ENCODE measurements around the gene KIF26B.

The KIF26B gene

GRCh38 chr1:245469006-245469405 is 314.2 kb downstream of the KIF26B start:
- Histone ChIP-seq H3K9me3 (ENCODE audit: insufficient read depth, low read length) (no peaks in the 10 kb centered on the region), H3K27me3 (ENCODE audit: insufficient read depth, insufficient read length) (no peaks in the 10 kb centered on the region), H3K36me3 (ENCODE audit: insufficient read depth, insufficient read length, low read length) (no peaks in the 10 kb centered on the region), H3K9ac (ENCODE audit: insufficient read length, low read depth) (no peak overlapping the region), H3K4me1 (ENCODE audit: insufficient read depth, insufficient read length) (peaks cover 2% of the 10 kb centered on the region), H3K4me3 (ENCODE audit: insufficient read length, low read depth) (no peak overlapping the region)
- DNase-seq (ENCODE audit: low read depth, low spot score): no peak
- TF ChIP-seq YY1 (IDR thresholded peaks at IDR 0.05; ENCODE audit: insufficient read depth, insufficient read length) (no peak), SUZ12 (IDR thresholded peaks at IDR 0.05; ENCODE audit: extremely low read depth, insufficient read depth, insufficient read length) (no peak), ZNF274 (IDR thresholded peaks at IDR 0.05; ENCODE audit: low read depth, low read length) (no peak)

- TF ChIP-seq ZNF274 (IDR thresholded peaks at IDR 0.05; ENCODE audit: low read depth, low read length) (no peak), SUZ12 (IDR thresholded peaks at IDR 0.05; ENCODE audit: extremely low read depth, insufficient read depth, insufficient read length) (no peak), YY1 (IDR thresholded peaks at IDR 0.05; ENCODE audit: insufficient read depth, insufficient read length) (no peak)
- Histone ChIP-seq H3K9me3 (ENCODE audit: insufficient read depth, low read length) (no peaks in the 10 kb centered on the region), H3K4me3 (ENCODE audit: insufficient read length, low read depth) (no peak overlapping the region), H3K36me3 (ENCODE audit: insufficient read depth, insufficient read length, low read length) (no peaks in the 10 kb centered on the region), H3K27me3 (ENCODE audit: insufficient read depth, insufficient read length) (no peaks in the 10 kb centered on the region), H3K4me1 (ENCODE audit: insufficient read depth, insufficient read length) (no peaks in the 10 kb centered on the region), H3K9ac (ENCODE audit: insufficient read length, low read depth) (no peak overlapping the region)
- no peak for DNase-seq (ENCODE audit: low read depth, low spot score)
Observed at GRCh38 chr1:245469734-245470133, 314.9 kb downstream of the KIF26B start.

GRCh38 chr1:245475126-245475525 is 320.3 kb downstream of the KIF26B start:
- no peaks in the 10 kb centered on the region for H3K9me3 ChIP-seq (ENCODE audit: insufficient read depth, low read length)
- no peak for DNase-seq (ENCODE audit: low read depth, low spot score)

GRCh38 chr1:245475961-245476516 is 321.3 kb downstream of the KIF26B start:
- H3K9ac ChIP-seq (ENCODE audit: insufficient read length, low read depth): no peak overlapping the region
- no peaks in the 10 kb centered on the region for H3K9me3 ChIP-seq (ENCODE audit: insufficient read depth, low read length)
- DNase-seq (ENCODE audit: low read depth, low spot score): no peak
- TF ChIP-seq YY1 (IDR thresholded peaks at IDR 0.05; ENCODE audit: insufficient read depth, insufficient read length): no peak
- no peak for TF ChIP-seq SUZ12 (IDR thresholded peaks at IDR 0.05; ENCODE audit: extremely low read depth, insufficient read depth, insufficient read length)
- no peak for TF ChIP-seq ZNF274 (IDR thresholded peaks at IDR 0.05; ENCODE audit: low read depth, low read length)
- no peak overlapping the region for H3K4me3 ChIP-seq (ENCODE audit: insufficient read length, low read depth)
- no peaks in the 10 kb centered on the region for H3K27me3 ChIP-seq (ENCODE audit: insufficient read depth, insufficient read length)
- no peaks in the 10 kb centered on the region for H3K4me1 ChIP-seq (ENCODE audit: insufficient read depth, insufficient read length)
- no peaks in the 10 kb centered on the region for H3K36me3 ChIP-seq (ENCODE audit: insufficient read depth, insufficient read length, low read length)

More at GRCh38 chr1:245475126-245475525, 320.3 kb downstream of the KIF26B start:
- H3K4me3 ChIP-seq (ENCODE audit: insufficient read length, low read depth): no peak overlapping the region
- H3K27me3 ChIP-seq (ENCODE audit: insufficient read depth, insufficient read length): no peaks in the 10 kb centered on the region
- no peaks in the 10 kb centered on the region for H3K36me3 ChIP-seq (ENCODE audit: insufficient read depth, insufficient read length, low read length)
- H3K9ac ChIP-seq (ENCODE audit: insufficient read length, low read depth): no peak overlapping the region
- no peaks in the 10 kb centered on the region for H3K4me1 ChIP-seq (ENCODE audit: insufficient read depth, insufficient read length)
- TF ChIP-seq SUZ12 (IDR thresholded peaks at IDR 0.05; ENCODE audit: extremely low read depth, insufficient read depth, insufficient read length) (no peak), ZNF274 (IDR thresholded peaks at IDR 0.05; ENCODE audit: low read depth, low read length) (no peak), YY1 (IDR thresholded peaks at IDR 0.05; ENCODE audit: insufficient read depth, insufficient read length) (no peak)

GRCh38 chr1:245477941-245478340 is 323.2 kb downstream of the KIF26B start:
- Histone ChIP-seq H3K4me3 (ENCODE audit: insufficient read length, low read depth) (no peak overlapping the region), H3K9ac (ENCODE audit: insufficient read length, low read depth) (no peak overlapping the region), H3K36me3 (ENCODE audit: insufficient read depth, insufficient read length, low read length) (no peaks in the 10 kb centered on the region), H3K4me1 (ENCODE audit: insufficient read depth, insufficient read length) (peaks cover under 1% of the 10 kb centered on the region), H3K27me3 (ENCODE audit: insufficient read depth, insufficient read length) (no peaks in the 10 kb centered on the region), H3K9me3 (ENCODE audit: insufficient read depth, low read length) (no peaks in the 10 kb centered on the region)
- DNase-seq (ENCODE audit: low read depth, low spot score): no peak
- no peak for TF ChIP-seq YY1 (IDR thresholded peaks at IDR 0.05; ENCODE audit: insufficient read depth, insufficient read length)
- TF ChIP-seq ZNF274 (IDR thresholded peaks at IDR 0.05; ENCODE audit: low read depth, low read length): no peak
- TF ChIP-seq SUZ12 (IDR thresholded peaks at IDR 0.05; ENCODE audit: extremely low read depth, insufficient read depth, insufficient read length): no peak

- no peaks in the 10 kb centered on the region for H3K27me3 ChIP-seq (ENCODE audit: insufficient read depth, insufficient read length)
- no peaks in the 10 kb centered on the region for H3K36me3 ChIP-seq (ENCODE audit: insufficient read depth, insufficient read length, low read length)
- TF ChIP-seq SUZ12 (IDR thresholded peaks at IDR 0.05; ENCODE audit: extremely low read depth, insufficient read depth, insufficient read length) (no peak), YY1 (IDR thresholded peaks at IDR 0.05; ENCODE audit: insufficient read depth, insufficient read length) (no peak), ZNF274 (IDR thresholded peaks at IDR 0.05; ENCODE audit: low read depth, low read length) (no peak)
- no peak overlapping the region for H3K9ac ChIP-seq (ENCODE audit: insufficient read length, low read depth)
- H3K4me1 ChIP-seq (ENCODE audit: insufficient read depth, insufficient read length): peaks cover 6% of the 10 kb centered on the region
- DNase-seq (ENCODE audit: low read depth, low spot score): no peak
- H3K9me3 ChIP-seq (ENCODE audit: insufficient read depth, low read length): no peaks in the 10 kb centered on the region
- no peak overlapping the region for H3K4me3 ChIP-seq (ENCODE audit: insufficient read length, low read depth)
Observed at GRCh38 chr1:245480393-245481120, 325.8 kb downstream of the KIF26B start.

- Histone ChIP-seq H3K27me3 (ENCODE audit: insufficient read depth, insufficient read length) (no peaks in the 10 kb centered on the region), H3K9me3 (ENCODE audit: insufficient read depth, low read length) (no peaks in the 10 kb centered on the region), H3K9ac (ENCODE audit: insufficient read length, low read depth) (no peak overlapping the region), H3K36me3 (ENCODE audit: insufficient read depth, insufficient read length, low read length) (no peaks in the 10 kb centered on the region), H3K4me1 (ENCODE audit: insufficient read depth, insufficient read length) (peaks cover 6% of the 10 kb centered on the region), H3K4me3 (ENCODE audit: insufficient read length, low read depth) (no peak overlapping the region)
- DNase-seq (ENCODE audit: low read depth, low spot score): no peak
- no peak for TF ChIP-seq YY1 (IDR thresholded peaks at IDR 0.05; ENCODE audit: insufficient read depth, insufficient read length)
- TF ChIP-seq SUZ12 (IDR thresholded peaks at IDR 0.05; ENCODE audit: extremely low read depth, insufficient read depth, insufficient read length): no peak
- no peak for TF ChIP-seq ZNF274 (IDR thresholded peaks at IDR 0.05; ENCODE audit: low read depth, low read length)
Observed at GRCh38 chr1:245481261-245481660, 326.5 kb downstream of the KIF26B start.

Data from NT2/D1 (cell line).